ENCODE results near the gene TRHDE.

- TF ChIP-seq POLR2A (IDR thresholded peaks at IDR 0.05) = no peak
- TF ChIP-seq, protein P1, sequence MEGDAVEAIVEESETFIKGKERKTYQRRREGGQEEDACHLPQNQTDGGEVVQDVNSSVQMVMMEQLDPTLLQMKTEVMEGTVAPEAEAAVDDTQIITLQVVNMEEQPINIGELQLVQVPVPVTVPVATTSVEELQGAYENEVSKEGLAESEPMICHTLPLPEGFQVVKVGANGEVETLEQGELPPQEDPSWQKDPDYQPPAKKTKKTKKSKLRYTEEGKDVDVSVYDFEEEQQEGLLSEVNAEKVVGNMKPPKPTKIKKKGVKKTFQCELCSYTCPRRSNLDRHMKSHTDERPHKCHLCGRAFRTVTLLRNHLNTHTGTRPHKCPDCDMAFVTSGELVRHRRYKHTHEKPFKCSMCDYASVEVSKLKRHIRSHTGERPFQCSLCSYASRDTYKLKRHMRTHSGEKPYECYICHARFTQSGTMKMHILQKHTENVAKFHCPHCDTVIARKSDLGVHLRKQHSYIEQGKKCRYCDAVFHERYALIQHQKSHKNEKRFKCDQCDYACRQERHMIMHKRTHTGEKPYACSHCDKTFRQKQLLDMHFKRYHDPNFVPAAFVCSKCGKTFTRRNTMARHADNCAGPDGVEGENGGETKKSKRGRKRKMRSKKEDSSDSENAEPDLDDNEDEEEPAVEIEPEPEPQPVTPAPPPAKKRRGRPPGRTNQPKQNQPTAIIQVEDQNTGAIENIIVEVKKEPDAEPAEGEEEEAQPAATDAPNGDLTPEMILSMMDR (IDR thresholded peaks at IDR 0.05) = no peak
These were observed 133.9 kb downstream of the TRHDE start for GRCh38 chr12:72406111-72406510.
